Naive thymus-derived CD4-positive, alpha-beta T cell (primary cell): ENCODE results near the gene SMIM7. TPM values are rescaled to one million over a fixed set of nuclear protein-coding genes. Genes with fewer than 3 reads are reported as not detected.
"Not testable (repeated sequence)": the region's sequence is repeated elsewhere in the genome, so short reads cannot be mapped to it uniquely, and the experiment has no call there.

Experiments
- ATAC-seq: fragments of 150-1000 bp; cut with Tn5 transposase; 2 replicates; pipeline ENCODE4 v1.10.0; 2021; ENCODE audit warnings: mild to moderate bottlenecking, moderate library complexity
- CTCF ChIA-PET: fragments of 350-600 bp; sonication (Branson Sonifier 250); formaldehyde crosslinking; loops from one replicate; lab custom pipeline; 2021; ENCODE audit warnings: antibody characterized with exemption; lab: Charles Lee
- POLR2A ChIA-PET: fragments of 350-600 bp; sonication (Branson Sonifier 250); formaldehyde crosslinking; loops from one replicate; lab custom pipeline; 2021; ENCODE audit warnings: antibody characterized with exemption, inconsistent platforms; lab: Charles Lee
- DNase-seq, 9 donors: peaks; one replicate each; pipeline versions ENCODE4 v3.0.0 to v3.0.0-alpha.2; 2020 to 2022; ENCODE audit warnings: mixed read lengths in 1 of 9
- H3K27ac ChIP-seq: one replicate; pipeline ENCODE4 v1.7.0; 2013; ENCODE audit warnings: mild to moderate bottlenecking, low read depth, low read length, moderate library complexity
- H3K27me3 ChIP-seq, 2 donors: one replicate each; pipeline ENCODE4 v1.7.0; 2013; ENCODE audit warnings: low read length in 2 of 2, mild to moderate bottlenecking in 2 of 2, moderate library complexity in 2 of 2; ENCODE audit not compliant: control insufficient read depth in 2 of 2, insufficient read depth in 2 of 2
- H3K36me3 ChIP-seq, 3 experiments: 1 replicate in 2 of 3; 2 replicates in 1 of 3; pipeline ENCODE4 v1.7.0; 2013; ENCODE audit warnings: low read length in 3 of 3, mild to moderate bottlenecking in 3 of 3, moderate library complexity in 1 of 3; ENCODE audit not compliant: insufficient read depth in 3 of 3, control insufficient read depth in 2 of 3
- H3K4me1 ChIP-seq, 2 donors: one replicate each; pipeline ENCODE4 v1.7.0; 2013; ENCODE audit warnings: low read length in 2 of 2, mild to moderate bottlenecking in 2 of 2, moderate library complexity in 1 of 2; ENCODE audit not compliant: control insufficient read depth in 2 of 2, insufficient read depth in 2 of 2
- H3K4me3 ChIP-seq: 2 replicates; pipeline ENCODE4 v1.7.0; 2013; ENCODE audit warnings: mild to moderate bottlenecking, low read length
- H3K9me3 ChIP-seq, 3 experiments: 1 replicate in 2 of 3; 2 replicates in 1 of 3; pipeline ENCODE4 v1.7.0; 2013; ENCODE audit warnings: low read length in 3 of 3; ENCODE audit not compliant: control insufficient read depth in 2 of 3
- H3K27ac Mint-ChIP-seq, 9 donors: one replicate each; pipeline ENCODE4 v1.8.0; 2020 to 2022; ENCODE audit warnings: mixed read lengths in 9 of 9, mild to moderate bottlenecking in 8 of 9, moderate library complexity in 5 of 9, inconsistent platforms in 2 of 9
- H3K27me3 Mint-ChIP-seq, 5 donors: one replicate each; pipeline ENCODE4 v1.8.0; 2021 to 2022; ENCODE audit warnings: mixed read lengths in 5 of 5, mild to moderate bottlenecking in 1 of 5
- H3K36me3 Mint-ChIP-seq, 5 donors: one replicate each; pipeline ENCODE4 v1.8.0; 2020 to 2022; ENCODE audit warnings: mixed read lengths in 5 of 5, mild to moderate bottlenecking in 3 of 5, inconsistent platforms in 1 of 5
- H3K4me1 Mint-ChIP-seq, 7 donors: one replicate each; pipeline ENCODE4 v1.8.0; 2020 to 2022; ENCODE audit warnings: mixed read lengths in 7 of 7, mild to moderate bottlenecking in 3 of 7, inconsistent platforms in 1 of 7
- H3K4me3 Mint-ChIP-seq, 10 donors: one replicate each; pipeline ENCODE4 v1.8.0; 2020 to 2022; ENCODE audit warnings: mild to moderate bottlenecking in 10 of 10, mixed read lengths in 10 of 10, moderate library complexity in 6 of 10, inconsistent platforms in 2 of 10
- H3K9me3 Mint-ChIP-seq, 11 donors: one replicate each; pipeline ENCODE4 v1.8.0; 2020 to 2022; ENCODE audit warnings: mixed read lengths in 11 of 11, mild to moderate bottlenecking in 4 of 11, inconsistent platforms in 1 of 11, moderate library complexity in 1 of 11
- intact Hi-C, 2 donors: fragments of 100-400 bp; cut with micrococcal nuclease; formaldehyde crosslinking; loops; one replicate each; pipeline ENCODE4 v1.15.1; 2023
- polyA plus RNA-seq, 2 donors: library from polyadenylated mRNA; unstranded; fragments of 300-500 nt; fragmentation: Illumina TruSeq; gene quantifications; one replicate each; pipeline ENCODE4 v1.2.3, GENCODE V29; 2021
- total RNA-seq, 6 experiments: library from RNA in 5 of 6; stranded (reverse) in 5 of 6; gene quantifications; 1 replicate in 5 of 6; 2 replicates in 1 of 6; pipeline ENCODE4 v1.2.3 and lab custom pipeline; 2021 to 2026

SMIM7 gene
- total and polyA plus RNA-seq, 7 experiments from 2014 or later, result 56.9 to 108 (median 78.5) TPM

DNA sequence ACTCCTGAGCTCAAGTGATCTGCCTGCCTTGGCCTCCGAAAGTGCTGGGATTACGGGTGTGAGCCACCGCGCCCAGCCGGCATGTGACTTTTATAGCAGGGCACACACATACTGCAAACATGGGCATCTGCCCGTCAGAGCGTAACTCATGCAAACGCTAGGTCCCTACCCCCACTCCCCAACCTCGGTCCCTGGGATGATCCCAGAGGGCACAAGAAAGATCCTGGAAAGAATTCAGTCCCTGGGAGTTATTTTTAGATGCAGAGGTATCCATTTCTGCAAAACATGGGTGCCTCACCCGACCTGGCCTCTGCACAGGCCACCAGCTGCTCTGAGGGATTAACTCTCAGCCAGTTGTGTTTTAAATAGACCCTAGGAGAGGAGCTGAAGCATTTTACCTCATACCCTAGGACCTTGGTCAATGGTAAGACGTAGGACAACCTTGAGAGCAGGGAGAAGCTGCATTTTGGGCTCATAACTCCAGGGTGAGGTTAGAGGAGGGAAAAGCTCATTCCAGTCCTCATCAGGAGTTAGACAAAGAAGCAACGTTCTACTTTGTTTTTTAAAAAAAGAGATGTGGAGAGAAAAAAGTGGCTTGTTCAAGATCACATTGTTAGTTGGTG is 11.8 kb upstream of the SMIM7 start:
- no peak for DNase-seq
- H3K9me3 Mint-ChIP-seq, result no peaks in the 10 kb centered on the region
- H3K9me3 ChIP-seq, result no peaks in the 10 kb centered on the region
- H3K27ac Mint-ChIP-seq, result no peak overlapping the region
- no peaks in the 10 kb centered on the region for H3K27me3 Mint-ChIP-seq
- peaks cover 0 to 4% (median 0%) of the 10 kb centered on the region in 7 donors for H3K4me1 Mint-ChIP-seq
- no peaks in the 10 kb centered on the region for H3K27me3 ChIP-seq
- intact Hi-C loops, result no loop called here
- ChIA-PET CTCF (no interaction called here), POLR2A (no interaction called here)
- H3K4me3 ChIP-seq, result no peak overlapping the region
- no peak for ATAC-seq
- H3K36me3 ChIP-seq, result no peaks in the 10 kb centered on the region
- no peaks in the 10 kb centered on the region for H3K36me3 Mint-ChIP-seq
- H3K27ac ChIP-seq, result no peak overlapping the region
- no peak overlapping the region for H3K4me3 Mint-ChIP-seq
- no peaks in the 10 kb centered on the region for H3K4me1 ChIP-seq

DNA sequence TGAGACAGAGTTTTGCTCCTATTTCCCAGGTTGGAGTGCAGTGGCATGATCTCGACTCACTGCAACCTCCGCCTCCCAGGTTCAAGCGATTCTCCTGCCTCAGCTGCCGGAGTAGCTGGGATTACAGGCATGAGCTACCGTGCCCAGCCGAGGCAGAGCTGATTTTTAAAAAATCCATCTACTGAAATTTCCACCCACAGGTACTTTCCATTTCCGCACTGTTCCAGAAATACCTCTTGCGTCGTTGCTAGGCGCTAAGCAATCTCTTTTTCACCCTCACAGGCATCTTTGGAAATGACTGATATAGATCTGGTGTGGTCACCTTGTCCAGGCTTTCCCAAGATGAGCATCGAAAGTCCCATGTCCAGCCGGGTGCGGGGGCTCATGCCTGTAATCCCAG is 10.3 kb upstream of the SMIM7 start:
- DNase-seq (no peak), ATAC-seq (no peak)
- peaks cover 0 to 4% (median 0%) of the 10 kb centered on the region in 7 donors for H3K4me1 Mint-ChIP-seq
- ChIA-PET POLR2A (interaction anchor here (0.9 kb wide), 1 partner anchor 10 kb away, joined by 4 read pairs; the partner anchor contains the start of gene TMEM38A), CTCF (no interaction called here)
- Histone ChIP-seq H3K4me1 (no peaks in the 10 kb centered on the region), H3K4me3 (no peak overlapping the region), H3K27ac (no peak overlapping the region), H3K27me3 (no peaks in the 10 kb centered on the region), H3K9me3 (no peaks in the 10 kb centered on the region), H3K36me3 (no peaks in the 10 kb centered on the region)
- H3K36me3 Mint-ChIP-seq, result no peaks in the 10 kb centered on the region
- intact Hi-C loops, result no loop called here
- H3K27me3 Mint-ChIP-seq, result no peaks in the 10 kb centered on the region
- H3K27ac Mint-ChIP-seq, result no peak overlapping the region
- no peak overlapping the region for H3K4me3 Mint-ChIP-seq
- H3K9me3 Mint-ChIP-seq, result no peaks in the 10 kb centered on the region

DNA sequence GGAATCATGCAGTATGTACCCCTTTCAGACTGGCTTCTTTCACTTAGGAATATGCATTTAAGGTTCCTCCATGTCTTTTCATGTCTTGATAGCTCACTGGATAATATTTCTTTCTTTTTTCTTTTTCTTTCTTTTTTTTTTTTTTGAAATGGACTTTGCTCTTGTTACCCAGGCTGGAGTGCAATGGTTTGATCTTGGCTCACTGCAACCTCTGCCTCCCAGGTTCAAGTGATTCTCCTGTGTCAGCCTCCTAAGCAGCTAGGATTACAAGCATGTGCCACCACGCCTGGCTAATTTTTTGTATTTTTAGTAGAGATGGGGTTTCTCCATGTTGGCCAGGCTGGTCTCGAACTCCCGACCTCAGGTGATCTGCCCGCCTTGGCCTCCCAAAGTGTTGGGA is 8.8 kb upstream of the SMIM7 start:
- H3K4me3 ChIP-seq, H3K4me1 Mint-ChIP-seq, H3K27me3 Mint-ChIP-seq, CTCF ChIA-PET, ATAC-seq, H3K36me3 ChIP-seq, H3K27ac Mint-ChIP-seq, DNase-seq, H3K9me3 Mint-ChIP-seq, H3K9me3 ChIP-seq, H3K4me1 ChIP-seq, H3K27me3 ChIP-seq, H3K36me3 Mint-ChIP-seq, POLR2A ChIA-PET, intact Hi-C loops, H3K27ac ChIP-seq, H3K4me3 Mint-ChIP-seq: not testable (repeated sequence)

DNA sequence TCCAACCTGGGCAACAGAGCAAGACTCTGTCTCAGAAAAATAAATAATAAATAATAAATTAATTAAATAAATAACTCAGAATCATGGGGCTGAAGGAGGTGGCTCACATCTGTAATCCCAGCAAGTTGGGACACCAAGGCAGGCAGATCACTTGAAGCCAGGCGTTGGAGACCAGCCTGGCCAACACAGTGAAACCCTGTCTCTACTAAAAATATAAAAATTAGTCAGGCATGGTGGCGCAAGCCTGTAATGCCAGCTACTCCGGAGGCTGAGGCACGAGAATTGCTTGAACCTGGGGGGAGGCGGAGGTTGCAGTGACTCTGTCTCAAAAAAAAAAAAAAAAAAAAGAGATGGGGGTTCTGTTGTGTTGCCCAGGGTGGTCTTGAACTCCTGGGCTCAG is 8.2 kb upstream of the SMIM7 start:
- Mint-ChIP-seq H3K4me1 (peaks cover 0 to 10% (median 4%) of the 10 kb centered on the region in 7 donors), H3K27ac (no peak overlapping the region), H3K27me3 (peaks cover 0 to 6% (median 0%) of the 10 kb centered on the region in 5 donors), H3K9me3 (no peaks in the 10 kb centered on the region), H3K36me3 (no peaks in the 10 kb centered on the region), H3K4me3 (no peak overlapping the region)
- no peak overlapping the region for H3K27ac ChIP-seq
- ChIA-PET POLR2A (no interaction called here), CTCF (interaction anchor here (0.7 kb wide), 1 partner anchor 285 kb away, joined by 3 read pairs; no protein-coding TSS in a partner anchor)
- no peak for DNase-seq
- no peaks in the 10 kb centered on the region for H3K36me3 ChIP-seq
- no peaks in the 10 kb centered on the region for H3K4me1 ChIP-seq
- no peaks in the 10 kb centered on the region for H3K9me3 ChIP-seq
- no peaks in the 10 kb centered on the region for H3K27me3 ChIP-seq
- no peak for ATAC-seq
- intact Hi-C loops, result no loop called here
- no peak overlapping the region for H3K4me3 ChIP-seq

DNA sequence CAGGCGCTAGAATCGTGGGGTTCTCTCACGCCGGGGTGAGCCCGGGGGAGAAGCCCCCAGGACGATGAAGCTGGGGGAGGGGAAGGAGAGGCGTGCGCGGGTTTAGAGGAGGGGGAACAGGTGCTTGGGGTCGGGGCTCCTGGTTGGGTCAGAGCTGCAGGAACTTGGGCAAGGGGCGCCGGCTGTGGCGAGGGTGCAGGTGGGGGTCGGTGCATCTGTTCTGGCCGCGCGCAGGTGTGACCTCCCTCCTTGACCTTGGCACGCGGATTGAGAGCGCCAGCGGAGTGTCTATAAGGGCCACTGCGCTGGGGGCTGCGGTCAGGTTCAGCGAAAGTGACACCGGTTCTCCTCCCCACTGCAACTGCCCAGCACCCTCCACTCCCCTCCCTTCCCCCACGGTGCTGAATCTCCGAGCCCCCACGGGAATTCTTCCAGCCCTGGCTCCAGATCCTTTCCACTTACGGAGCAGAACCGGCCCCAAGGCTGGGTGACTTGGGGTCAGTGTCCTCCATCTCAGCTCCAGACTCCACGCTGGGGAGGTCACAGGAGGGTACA is 1.6 kb upstream of the SMIM7 start:
- Histone ChIP-seq H3K9me3 (no peaks in the 10 kb centered on the region), H3K4me1 (peaks cover 19 to 30% of the 10 kb centered on the region in 2 donors), H3K36me3 (peaks cover 0 to 26% (median 0%) of the 10 kb centered on the region in 3 experiments), H3K27ac (peak overlapping the region; percentile 35), H3K27me3 (no peaks in the 10 kb centered on the region), H3K4me3 (peak overlapping the region; percentile 52)
- H3K9me3 Mint-ChIP-seq, result no peaks in the 10 kb centered on the region
- POLR2A ChIA-PET, result interaction anchor here (0.5 to 4.1 kb wide), 4 partner anchors 32 to 518 kb away, joined by 3 to 40 read pairs (median 3); partner anchors contain the start of gene MED26
- H3K27ac Mint-ChIP-seq, result peak overlapping the region in 4 of 9 donors; percentile 26 to 82 (median 64)
- peaks cover 0 to 24% (median 0%) of the 10 kb centered on the region in 5 donors for H3K27me3 Mint-ChIP-seq
- intact Hi-C loops, result no loop called here
- ATAC-seq, result no peak
- H3K36me3 Mint-ChIP-seq, result peaks cover 0 to 16% (median 10%) of the 10 kb centered on the region in 5 donors
- CTCF ChIA-PET, result interaction anchor here (0.6 kb wide), 1 partner anchor 535 kb away, joined by 4 read pairs; no protein-coding TSS in a partner anchor
- peaks cover 22 to 45% (median 36%) of the 10 kb centered on the region in 7 donors for H3K4me1 Mint-ChIP-seq
- DNase-seq, result peak in 3 of 9 donors; percentile 4 to 25 (median 7)
- H3K4me3 Mint-ChIP-seq, result peak overlapping the region; percentile 75 to 97 (median 83)

DNA sequence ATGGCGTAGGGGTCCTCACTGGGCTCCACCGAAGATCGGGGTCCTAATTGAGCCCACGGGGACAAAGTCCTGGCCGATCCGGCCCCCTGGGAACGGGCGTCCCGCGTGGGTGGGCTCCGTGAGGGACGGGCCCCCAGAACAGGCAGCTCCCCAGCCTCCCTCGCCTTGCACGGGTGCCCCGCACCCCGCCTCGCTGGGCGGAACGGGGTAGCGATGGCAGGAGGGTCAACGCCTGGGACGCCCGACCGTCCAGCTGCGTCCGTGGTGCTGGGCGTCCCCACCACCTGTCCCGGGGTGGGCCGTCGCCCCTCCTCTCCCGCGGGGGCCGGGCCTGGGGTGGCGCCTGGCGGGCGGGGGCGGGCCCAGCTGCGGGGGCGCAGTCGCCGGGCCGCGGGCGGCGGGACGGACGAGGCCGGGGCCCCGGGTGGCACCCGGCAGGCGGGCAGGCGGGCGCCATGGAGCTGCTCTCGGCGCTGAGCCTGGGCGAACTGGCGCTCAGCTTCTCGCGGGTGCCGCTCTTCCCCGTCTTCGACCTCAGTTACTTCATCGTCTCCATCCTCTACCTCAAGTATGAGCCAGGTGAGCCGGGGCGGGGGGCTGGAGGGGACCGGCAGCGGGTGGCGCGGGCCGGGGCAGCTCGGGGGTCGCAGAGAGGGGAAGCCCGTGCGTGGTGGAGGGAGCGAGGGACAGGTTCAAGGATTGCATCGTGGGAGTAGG is 977 bp upstream of the SMIM7 start, which contains the start of gene TMEM38A:
TSS of gene TMEM38A (plus strand) at position 377 of the 717 bp plus-strand sequence. CDS start at position 456, 79 bp downstream.
- CTCF ChIA-PET, result interaction anchor here (0.5 kb wide), 1 partner anchor 167 kb away, joined by 3 read pairs; no protein-coding TSS in a partner anchor
- Mint-ChIP-seq H3K4me3 (peak within 1 kb of the TSS; percentile 88 to 100 (median 98)), H3K4me1 (peaks cover 22 to 51% (median 41%) of the 10 kb centered on the region in 7 donors), H3K27me3 (peaks cover 0 to 24% (median 0%) of the 10 kb centered on the region in 5 donors), H3K27ac (peak within 1 kb of the TSS; percentile 96 to 99 (median 98)), H3K9me3 (no peaks in the 10 kb centered on the region), H3K36me3 (peaks cover 0 to 22% (median 10%) of the 10 kb centered on the region in 5 donors)
- DNase-seq, result peak in 8 of 9 donors; percentile 21 to 74 (median 26)
- POLR2A ChIA-PET, result interaction anchor here (0.6 to 4.1 kb wide), 11 partner anchors 9 to 606 kb away, joined by 3 to 40 read pairs (median 4); partner anchors contain the start of genes BABAM1, KLF2 and MED26
- ATAC-seq, result no peak
- peak within 1 kb of the TSS; percentile 74 for H3K4me3 ChIP-seq
- peaks cover 19 to 30% of the 10 kb centered on the region in 2 donors for H3K4me1 ChIP-seq
- peaks cover 0 to 32% (median 0%) of the 10 kb centered on the region in 3 experiments for H3K36me3 ChIP-seq
- H3K27ac ChIP-seq, result peak within 1 kb of the TSS; percentile 91
- H3K27me3 ChIP-seq, result no peaks in the 10 kb centered on the region
- no peaks in the 10 kb centered on the region for H3K9me3 ChIP-seq
- intact Hi-C loops, result loop anchor here (1.0 kb wide), 10 partner anchors 33 to 550 kb away; partner anchors contain the start of genes C19orf44 (in 2 of the 2), CALR3 (in 2 of the 2), CHERP (in 2 of the 2) and MED26 (in 2 of the 2)
